ENCODE measurements around the gene GOLGA8M.
"Not testable (repeated sequence)": the region's sequence is repeated elsewhere in the genome, so short reads cannot be mapped to it uniquely, and the experiment has no call there.

The GOLGA8M gene

GRCh38 chr15:28712270-28712669 lies at the start of gene GOLGA8M:
TSS of gene GOLGA8M (minus strand) at chr15:28712421. CDS start at chr15:28712323, 98 bp downstream.
- DNase-seq (ENCODE audit: insufficient read length, low spot score); FAIRE-seq: not testable (repeated sequence)

GRCh38 chr15:28742890-28743289 lies 30.7 kb upstream of the GOLGA8M start:
- not testable (repeated sequence) for DNase-seq (ENCODE audit: insufficient read length, low spot score); FAIRE-seq

GRCh38 chr15:28738590-28739292 lies 26.5 kb upstream of the GOLGA8M start:
- DNase-seq (ENCODE audit: insufficient read length, low spot score); FAIRE-seq: not testable (repeated sequence)

- not testable (repeated sequence) for FAIRE-seq
These were observed 26.0 kb upstream of the GOLGA8M start for GRCh38 chr15:28738200-28738561.

GRCh38 chr15:28737521-28738199 lies 25.4 kb upstream of the GOLGA8M start:
- not testable (repeated sequence) for FAIRE-seq; DNase-seq (ENCODE audit: insufficient read length, low spot score)

More at GRCh38 chr15:28738200-28738561, 26.0 kb upstream of the GOLGA8M start:
- DNase-seq (ENCODE audit: insufficient read length, low spot score), result not testable (repeated sequence)

- not testable (repeated sequence) for DNase-seq (ENCODE audit: insufficient read length, low spot score); FAIRE-seq
These were observed 15.8 kb upstream of the GOLGA8M start for GRCh38 chr15:28728061-28728460.

- DNase-seq (ENCODE audit: insufficient read length, low spot score); FAIRE-seq: not testable (repeated sequence)
These were observed 14.8 kb upstream of the GOLGA8M start for GRCh38 chr15:28727026-28727425.

GRCh38 chr15:28726102-28726501 lies 13.9 kb upstream of the GOLGA8M start:
- DNase-seq (ENCODE audit: insufficient read length, low spot score) (no peak), FAIRE-seq (no peak)

GRCh38 chr15:28725556-28725955 lies 13.3 kb upstream of the GOLGA8M start:
- no peak for TF ChIP-seq CTCF (IDR thresholded peaks at IDR 0.05; ENCODE audit: insufficient read depth, missing control alignments)
- FAIRE-seq (no peak), DNase-seq (ENCODE audit: insufficient read length, low spot score) (no peak)

More at GRCh38 chr15:28726102-28726501, 13.9 kb upstream of the GOLGA8M start:
- no peak for TF ChIP-seq CTCF (IDR thresholded peaks at IDR 0.05; ENCODE audit: insufficient read depth, missing control alignments)

GRCh38 chr15:28723986-28724385 lies 11.8 kb upstream of the GOLGA8M start:
- DNase-seq (ENCODE audit: insufficient read length, low spot score); FAIRE-seq: not testable (repeated sequence)

- FAIRE-seq; DNase-seq (ENCODE audit: insufficient read length, low spot score): not testable (repeated sequence)
These were observed 7.4 kb upstream of the GOLGA8M start for GRCh38 chr15:28719626-28720025.

GRCh38 chr15:28718576-28718975 lies 6.4 kb upstream of the GOLGA8M start:
- DNase-seq (ENCODE audit: insufficient read length, low spot score); FAIRE-seq: not testable (repeated sequence)

GRCh38 chr15:28714176-28714575 lies 2.0 kb upstream of the GOLGA8M start:
- not testable (repeated sequence) for DNase-seq (ENCODE audit: insufficient read length, low spot score); FAIRE-seq

GRCh38 chr15:28703927-28704326 lies 8.3 kb downstream of the GOLGA8M start:
- FAIRE-seq; DNase-seq (ENCODE audit: insufficient read length, low spot score): not testable (repeated sequence)
